ENCODE measurements around the gene TOX2.

TOX2 gene

GRCh38 chr20:44098657-44099056 lies 184.0 kb downstream of the TOX2 start:
- TF ChIP-seq CTCF (IDR thresholded peaks at IDR 0.05): no peak

- no peak for TF ChIP-seq CTCF (IDR thresholded peaks at IDR 0.05)
Observed at GRCh38 chr20:44099832-44100231, 185.2 kb downstream of the TOX2 start.

- TF ChIP-seq CTCF (IDR thresholded peaks at IDR 0.05): no peak
Observed at GRCh38 chr20:44102582-44102981, 187.9 kb downstream of the TOX2 start.

GRCh38 chr20:44104798-44105517 lies 190.3 kb downstream of the TOX2 start:
- no peak for TF ChIP-seq CTCF (IDR thresholded peaks at IDR 0.05)

DNA sequence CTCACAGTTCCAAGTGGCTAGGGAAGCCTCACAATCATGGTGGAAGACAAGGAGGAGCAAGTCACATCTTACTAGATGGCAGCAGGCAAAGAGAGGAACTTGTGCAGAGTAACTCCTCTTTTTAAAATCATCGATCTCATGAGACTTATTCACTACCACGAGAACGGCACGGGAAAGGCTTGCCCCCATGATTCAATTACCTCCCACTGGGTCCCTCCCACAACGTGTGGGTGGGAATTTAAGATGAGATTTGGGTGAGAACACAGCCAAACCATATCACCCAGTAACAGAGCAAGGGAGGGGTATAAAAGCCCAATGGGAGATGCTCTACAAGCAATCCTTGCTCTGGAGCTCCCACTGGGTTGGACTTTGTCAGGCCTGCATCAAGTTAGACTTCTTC lies 192.0 kb downstream of the TOX2 start:
- no peak for TF ChIP-seq CTCF (IDR thresholded peaks at IDR 0.05)

GRCh38 chr20:44109951-44110361 lies 195.3 kb downstream of the TOX2 start:
- no peak for TF ChIP-seq CTCF (IDR thresholded peaks at IDR 0.05)

- TF ChIP-seq CTCF (IDR thresholded peaks at IDR 0.05): no peak
Observed at GRCh38 chr20:44110816-44111568, 196.3 kb downstream of the TOX2 start.

Data from LNCAP (cell line).